ENCODE measurements around the gene MXD1.

The MXD1 gene

GRCh38 chr2:69952336-69953115 lies 37.6 kb downstream of the MXD1 start:
- no peak for TF ChIP-seq CTCF (conservative IDR thresholded peaks at IDR 0.05; ENCODE audit: low read depth, low read length)
- Histone ChIP-seq H3K79me2 (ENCODE audit: insufficient read depth, low read depth) (no peaks in the 10 kb centered on the region), H3K4me1 (ENCODE audit: low read depth, poor library complexity, severe bottlenecking) (no peaks in the 10 kb centered on the region), H3K4me2 (no peak overlapping the region), H3K4me3 (IDR thresholded peaks at IDR 0.05; ENCODE audit: insufficient read depth, low read depth, low read length) (no peak overlapping the region), H4K20me1 (ENCODE audit: insufficient read depth) (no peaks in the 10 kb centered on the region), H3K27me3 (ENCODE audit: insufficient read depth, low read depth) (no peaks in the 10 kb centered on the region), H3K27ac (no peak overlapping the region), H3K36me3 (ENCODE audit: insufficient read depth) (no peaks in the 10 kb centered on the region), H3K9ac (no peak overlapping the region), H2AFZ (ENCODE audit: low read depth) (no peak overlapping the region)

GRCh38 chr2:69954084-69954483 lies 39.2 kb downstream of the MXD1 start:
- Histone ChIP-seq H3K27me3 (ENCODE audit: insufficient read depth, low read depth) (no peaks in the 10 kb centered on the region), H3K79me2 (ENCODE audit: insufficient read depth, low read depth) (no peaks in the 10 kb centered on the region), H3K9ac (no peak overlapping the region), H3K4me1 (ENCODE audit: low read depth, poor library complexity, severe bottlenecking) (peaks cover 4% of the 10 kb centered on the region), H4K20me1 (ENCODE audit: insufficient read depth) (no peaks in the 10 kb centered on the region), H3K27ac (no peak overlapping the region), H2AFZ (ENCODE audit: low read depth) (no peak overlapping the region), H3K4me3 (IDR thresholded peaks at IDR 0.05; ENCODE audit: insufficient read depth, low read depth, low read length) (no peak overlapping the region), H3K36me3 (ENCODE audit: insufficient read depth) (no peaks in the 10 kb centered on the region), H3K4me2 (no peak overlapping the region)
- no peak for TF ChIP-seq CTCF (conservative IDR thresholded peaks at IDR 0.05; ENCODE audit: low read depth, low read length)

DNA sequence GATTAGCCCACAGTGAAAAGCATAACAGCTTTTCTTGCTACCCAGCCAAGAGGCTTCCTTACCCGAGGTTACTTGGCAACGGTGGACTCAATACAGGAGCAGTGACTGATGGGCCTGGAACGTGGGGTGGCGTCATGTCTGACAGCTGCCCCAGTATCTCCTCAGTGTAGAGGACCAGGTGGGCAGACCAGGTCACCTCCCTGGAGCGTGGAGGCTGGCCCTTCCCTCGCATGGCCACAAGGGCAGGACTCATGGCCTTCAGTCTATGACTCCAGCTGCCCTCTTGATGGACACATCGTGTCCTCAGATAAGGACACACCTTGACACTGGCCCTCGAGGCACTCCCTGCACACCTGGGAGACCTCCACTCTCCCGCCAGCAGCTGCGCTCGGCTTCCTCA lies 40.1 kb downstream of the MXD1 start:
- Histone ChIP-seq H4K20me1 (ENCODE audit: insufficient read depth) (no peaks in the 10 kb centered on the region), H2AFZ (ENCODE audit: low read depth) (no peak overlapping the region), H3K36me3 (ENCODE audit: insufficient read depth) (no peaks in the 10 kb centered on the region), H3K79me2 (ENCODE audit: insufficient read depth, low read depth) (no peaks in the 10 kb centered on the region), H3K4me2 (no peak overlapping the region), H3K9ac (no peak overlapping the region), H3K4me3 (IDR thresholded peaks at IDR 0.05; ENCODE audit: insufficient read depth, low read depth, low read length) (no peak overlapping the region), H3K27ac (no peak overlapping the region), H3K27me3 (ENCODE audit: insufficient read depth, low read depth) (no peaks in the 10 kb centered on the region), H3K4me1 (ENCODE audit: low read depth, poor library complexity, severe bottlenecking) (peaks cover 4% of the 10 kb centered on the region)
- TF ChIP-seq CTCF (conservative IDR thresholded peaks at IDR 0.05; ENCODE audit: low read depth, low read length) = no peak

GRCh38 chr2:69956475-69956979 lies 41.6 kb downstream of the MXD1 start:
- Histone ChIP-seq H4K20me1 (ENCODE audit: insufficient read depth) (no peaks in the 10 kb centered on the region), H3K27ac (no peak overlapping the region)

More at GRCh38 chr2:69956475-69956979, 41.6 kb downstream of the MXD1 start:
- Histone ChIP-seq H3K4me2 (no peak overlapping the region), H3K4me1 (ENCODE audit: low read depth, poor library complexity, severe bottlenecking) (peaks cover 4% of the 10 kb centered on the region), H2AFZ (ENCODE audit: low read depth) (no peak overlapping the region), H3K79me2 (ENCODE audit: insufficient read depth, low read depth) (no peaks in the 10 kb centered on the region), H3K36me3 (ENCODE audit: insufficient read depth) (no peaks in the 10 kb centered on the region), H3K4me3 (IDR thresholded peaks at IDR 0.05; ENCODE audit: insufficient read depth, low read depth, low read length) (no peak overlapping the region), H3K27me3 (ENCODE audit: insufficient read depth, low read depth) (no peaks in the 10 kb centered on the region), H3K9ac (no peak overlapping the region)
- no peak for TF ChIP-seq CTCF (conservative IDR thresholded peaks at IDR 0.05; ENCODE audit: low read depth, low read length)
